GM23338 (cell line): Measurements from ENCODE around the gene TMEM101. TPM values are rescaled to one million over a fixed set of nuclear protein-coding genes. Genes with fewer than 3 reads are reported as not detected.

Experiments
- ATAC-seq: fragments of 200-7000 bp; cut with Tn5 transposase; 3 replicates; pipeline ENCODE4 v1.9.1; 2020
- DNase-seq: peaks from one replicate; pipeline ENCODE4 v3.0.0-alpha.2; 2015; ENCODE audit warnings: low spot score
- H2AFZ ChIP-seq: fragments of 200-600 bp; sonication (generic); 2 replicates; pipeline ENCODE4 v1.8.0; 2016; ENCODE audit warnings: antibody characterized with exemption, mild to moderate bottlenecking, moderate library complexity
- H3F3A ChIP-seq: fragments of 200-600 bp; sonication (generic); replicated peaks from 2 replicates; pipeline ENCODE4 v1.8.0; 2017; ENCODE audit warnings: antibody characterized with exemption, mixed run types, low read depth
- H3K27ac ChIP-seq: fragments of 200-600 bp; sonication (generic); 2 replicates; pipeline ENCODE4 v1.6.1; 2016; ENCODE audit warnings: low read depth
- H3K27me3 ChIP-seq: fragments of 200-600 bp; sonication (generic); 2 replicates; pipeline ENCODE4 v1.8.0; 2016; ENCODE audit warnings: mild to moderate bottlenecking, mixed run types, moderate library complexity; ENCODE audit not compliant: insufficient read depth
- H3K36me3 ChIP-seq: fragments of 200-600 bp; sonication (generic); 2 replicates; pipeline ENCODE4 v1.8.0; 2016; ENCODE audit warnings: mild to moderate bottlenecking; ENCODE audit not compliant: insufficient read depth
- H3K4me1 ChIP-seq: fragments of 200-600 bp; sonication (generic); 2 replicates; pipeline ENCODE4 v1.8.0; 2016; ENCODE audit warnings: mild to moderate bottlenecking, moderate library complexity; ENCODE audit not compliant: insufficient read depth
- H3K4me2 ChIP-seq: fragments of 200-600 bp; sonication (generic); 2 replicates; pipeline ENCODE4 v1.7.1; 2017; ENCODE audit warnings: mixed run types
- H3K4me3 ChIP-seq: fragments of 200-600 bp; sonication (generic); 2 replicates; pipeline ENCODE4 v1.6.1; 2016; ENCODE audit warnings: mixed run types
- H3K79me2 ChIP-seq: fragments of 200-600 bp; sonication (generic); replicated peaks from 2 replicates; pipeline ENCODE4 v1.8.0; 2017; ENCODE audit warnings: mild to moderate bottlenecking; ENCODE audit not compliant: insufficient read depth
- H3K9me2 ChIP-seq: fragments of 200-600 bp; sonication (generic); 2 replicates; pipeline ENCODE4 v1.8.0; 2017; ENCODE audit not compliant: insufficient read depth
- H4K20me1 ChIP-seq: fragments of 200-600 bp; sonication (generic); replicated peaks from 2 replicates; pipeline ENCODE4 v1.8.0; 2017; ENCODE audit warnings: mild to moderate bottlenecking; ENCODE audit not compliant: insufficient read depth
- H3K27ac Mint-ChIP-seq: 2 replicates; pipeline ENCODE4 v1.8.0; 2020; ENCODE audit warnings: inconsistent platforms, mild to moderate bottlenecking, moderate library complexity, mixed read lengths
- H3K27me3 Mint-ChIP-seq: 3 replicates; pipeline ENCODE4 v1.8.0; 2022; ENCODE audit warnings: low read depth, mild to moderate bottlenecking, moderate library complexity, mixed read lengths, inconsistent platforms; ENCODE audit not compliant: insufficient read depth, poor library complexity
- H3K36me3 Mint-ChIP-seq: 3 replicates; pipeline ENCODE4 v1.8.0; 2021; ENCODE audit warnings: low read depth, mild to moderate bottlenecking, inconsistent platforms, moderate library complexity, mixed read lengths
- H3K4me1 Mint-ChIP-seq: 3 replicates; pipeline ENCODE4 v1.8.0; 2020; ENCODE audit warnings: mild to moderate bottlenecking, inconsistent platforms, mixed read lengths
- H3K4me3 Mint-ChIP-seq: 3 replicates; pipeline ENCODE4 v1.8.0; 2021; ENCODE audit warnings: moderate library complexity, mild to moderate bottlenecking, inconsistent platforms, mixed read lengths
- H3K9me3 Mint-ChIP-seq: 3 replicates; pipeline ENCODE4 v1.8.0; 2020; ENCODE audit warnings: moderate library complexity, mild to moderate bottlenecking, inconsistent platforms, mixed read lengths
- JUNB ChIP-seq: IDR thresholded peaks from one replicate; pipeline ENCODE4 v1.6.1; 2016; ENCODE audit warnings: antibody characterized with exemption; ENCODE audit not compliant: unreplicated experiment
- NANOG ChIP-seq: IDR thresholded peaks from 2 replicates; pipeline ENCODE4 v1.6.1; 2016; ENCODE audit warnings: antibody characterized with exemption, borderline replicate concordance
- STAT1 ChIP-seq: IDR thresholded peaks from one replicate; pipeline ENCODE4 v1.6.1; 2016; ENCODE audit warnings: antibody characterized with exemption; ENCODE audit not compliant: unreplicated experiment
- ZNF114 ChIP-seq: fragments of 250-450 bp; sonication (Bioruptor Pico); IDR thresholded peaks from 2 replicates; pipeline ENCODE4 v1.5.0; 2020; ENCODE audit warnings: mild to moderate bottlenecking, moderate library complexity
- ZNF331 ChIP-seq: fragments of 250-450 bp; sonication (Bioruptor Pico); IDR thresholded peaks from 2 replicates; pipeline ENCODE4 v1.5.0; 2020; ENCODE audit warnings: low read depth, mild to moderate bottlenecking, moderate library complexity
- polyA plus RNA-seq: library from polyadenylated mRNA; unstranded; fragments of >200 nt; fragmentation: Nextera tagmentation; extraction: Ambion mirVana; gene quantifications from 2 replicates; pipeline ENCODE4 v1.2.1, GENCODE V29; 2016
- total RNA-seq: library from RNA; depleted of rRNA; stranded (reverse); fragments of >200 nt; shearing (Covaris generic); gene quantifications from 2 replicates; pipeline ENCODE4 v1.2.3, GENCODE V29; 2014
- TF ChIP-seq, protein P1 (sequence below): fragments of 250-450 bp; sonication (Bioruptor Pico); IDR thresholded peaks from 2 replicates; pipeline ENCODE4 v1.5.0; 2020; ENCODE audit warnings: mild to moderate bottlenecking, moderate library complexity
- TF ChIP-seq, protein P2 (sequence below): IDR thresholded peaks from one replicate; pipeline ENCODE4 v1.6.1; 2018; ENCODE audit warnings: antibody characterized with exemption; ENCODE audit not compliant: unreplicated experiment

TMEM101 gene
- total and polyA plus RNA-seq, 2 experiments from 2014 or later: 15.9 to 31.6 TPM

DNA sequence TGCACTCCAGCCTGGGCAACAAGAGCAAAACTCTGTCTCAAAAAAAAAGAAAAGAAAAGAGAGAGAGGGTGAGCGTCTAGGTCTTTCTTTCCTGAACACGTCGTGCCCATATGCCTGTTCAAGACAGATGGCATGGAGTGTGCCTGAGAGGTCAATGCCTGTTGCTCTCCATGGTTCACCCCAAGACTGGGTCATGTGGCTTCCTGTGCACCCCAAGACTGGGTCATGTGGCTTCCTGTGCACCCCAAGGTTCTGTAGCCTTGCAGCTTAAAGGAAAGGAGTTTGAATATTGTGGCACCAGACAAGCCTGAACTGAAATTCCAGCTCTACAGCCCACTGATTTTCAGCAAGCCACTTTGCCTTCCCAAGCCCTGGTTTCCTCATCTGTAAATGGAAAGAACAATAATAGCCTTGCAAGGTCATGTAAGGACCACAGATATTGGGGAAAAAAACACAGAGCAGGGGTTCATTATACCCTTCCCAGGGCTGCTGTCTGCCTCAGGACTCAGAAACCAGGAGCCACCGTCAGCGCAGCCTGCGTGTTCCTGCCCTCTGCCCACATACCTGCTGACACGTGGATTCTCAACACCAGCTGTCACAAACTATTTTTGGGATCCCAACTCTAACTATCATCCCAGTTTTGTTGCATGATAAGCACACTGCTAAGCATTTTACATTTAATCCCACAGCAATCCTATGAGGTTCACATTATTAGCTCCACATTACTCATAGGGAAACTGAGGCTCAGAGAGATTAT lies 28.4 kb downstream of the TMEM101 start:
- no peak overlapping the region for H3K4me2 ChIP-seq
- H3K27me3 Mint-ChIP-seq: peaks cover 20% of the 10 kb centered on the region
- H3K4me3 ChIP-seq: no peak overlapping the region
- H3K27ac ChIP-seq: no peak overlapping the region
- H4K20me1 ChIP-seq: no peaks in the 10 kb centered on the region
- no peaks in the 10 kb centered on the region for H3K36me3 Mint-ChIP-seq
- DNase-seq (no peak), ATAC-seq (no peak)
- H3F3A ChIP-seq: 0 out of 2 replicates have a peak, but pooled peaks cover 3% of the 10 kb centered on the region
- H3K27ac Mint-ChIP-seq: no peak overlapping the region
- TF ChIP-seq, protein P1, sequence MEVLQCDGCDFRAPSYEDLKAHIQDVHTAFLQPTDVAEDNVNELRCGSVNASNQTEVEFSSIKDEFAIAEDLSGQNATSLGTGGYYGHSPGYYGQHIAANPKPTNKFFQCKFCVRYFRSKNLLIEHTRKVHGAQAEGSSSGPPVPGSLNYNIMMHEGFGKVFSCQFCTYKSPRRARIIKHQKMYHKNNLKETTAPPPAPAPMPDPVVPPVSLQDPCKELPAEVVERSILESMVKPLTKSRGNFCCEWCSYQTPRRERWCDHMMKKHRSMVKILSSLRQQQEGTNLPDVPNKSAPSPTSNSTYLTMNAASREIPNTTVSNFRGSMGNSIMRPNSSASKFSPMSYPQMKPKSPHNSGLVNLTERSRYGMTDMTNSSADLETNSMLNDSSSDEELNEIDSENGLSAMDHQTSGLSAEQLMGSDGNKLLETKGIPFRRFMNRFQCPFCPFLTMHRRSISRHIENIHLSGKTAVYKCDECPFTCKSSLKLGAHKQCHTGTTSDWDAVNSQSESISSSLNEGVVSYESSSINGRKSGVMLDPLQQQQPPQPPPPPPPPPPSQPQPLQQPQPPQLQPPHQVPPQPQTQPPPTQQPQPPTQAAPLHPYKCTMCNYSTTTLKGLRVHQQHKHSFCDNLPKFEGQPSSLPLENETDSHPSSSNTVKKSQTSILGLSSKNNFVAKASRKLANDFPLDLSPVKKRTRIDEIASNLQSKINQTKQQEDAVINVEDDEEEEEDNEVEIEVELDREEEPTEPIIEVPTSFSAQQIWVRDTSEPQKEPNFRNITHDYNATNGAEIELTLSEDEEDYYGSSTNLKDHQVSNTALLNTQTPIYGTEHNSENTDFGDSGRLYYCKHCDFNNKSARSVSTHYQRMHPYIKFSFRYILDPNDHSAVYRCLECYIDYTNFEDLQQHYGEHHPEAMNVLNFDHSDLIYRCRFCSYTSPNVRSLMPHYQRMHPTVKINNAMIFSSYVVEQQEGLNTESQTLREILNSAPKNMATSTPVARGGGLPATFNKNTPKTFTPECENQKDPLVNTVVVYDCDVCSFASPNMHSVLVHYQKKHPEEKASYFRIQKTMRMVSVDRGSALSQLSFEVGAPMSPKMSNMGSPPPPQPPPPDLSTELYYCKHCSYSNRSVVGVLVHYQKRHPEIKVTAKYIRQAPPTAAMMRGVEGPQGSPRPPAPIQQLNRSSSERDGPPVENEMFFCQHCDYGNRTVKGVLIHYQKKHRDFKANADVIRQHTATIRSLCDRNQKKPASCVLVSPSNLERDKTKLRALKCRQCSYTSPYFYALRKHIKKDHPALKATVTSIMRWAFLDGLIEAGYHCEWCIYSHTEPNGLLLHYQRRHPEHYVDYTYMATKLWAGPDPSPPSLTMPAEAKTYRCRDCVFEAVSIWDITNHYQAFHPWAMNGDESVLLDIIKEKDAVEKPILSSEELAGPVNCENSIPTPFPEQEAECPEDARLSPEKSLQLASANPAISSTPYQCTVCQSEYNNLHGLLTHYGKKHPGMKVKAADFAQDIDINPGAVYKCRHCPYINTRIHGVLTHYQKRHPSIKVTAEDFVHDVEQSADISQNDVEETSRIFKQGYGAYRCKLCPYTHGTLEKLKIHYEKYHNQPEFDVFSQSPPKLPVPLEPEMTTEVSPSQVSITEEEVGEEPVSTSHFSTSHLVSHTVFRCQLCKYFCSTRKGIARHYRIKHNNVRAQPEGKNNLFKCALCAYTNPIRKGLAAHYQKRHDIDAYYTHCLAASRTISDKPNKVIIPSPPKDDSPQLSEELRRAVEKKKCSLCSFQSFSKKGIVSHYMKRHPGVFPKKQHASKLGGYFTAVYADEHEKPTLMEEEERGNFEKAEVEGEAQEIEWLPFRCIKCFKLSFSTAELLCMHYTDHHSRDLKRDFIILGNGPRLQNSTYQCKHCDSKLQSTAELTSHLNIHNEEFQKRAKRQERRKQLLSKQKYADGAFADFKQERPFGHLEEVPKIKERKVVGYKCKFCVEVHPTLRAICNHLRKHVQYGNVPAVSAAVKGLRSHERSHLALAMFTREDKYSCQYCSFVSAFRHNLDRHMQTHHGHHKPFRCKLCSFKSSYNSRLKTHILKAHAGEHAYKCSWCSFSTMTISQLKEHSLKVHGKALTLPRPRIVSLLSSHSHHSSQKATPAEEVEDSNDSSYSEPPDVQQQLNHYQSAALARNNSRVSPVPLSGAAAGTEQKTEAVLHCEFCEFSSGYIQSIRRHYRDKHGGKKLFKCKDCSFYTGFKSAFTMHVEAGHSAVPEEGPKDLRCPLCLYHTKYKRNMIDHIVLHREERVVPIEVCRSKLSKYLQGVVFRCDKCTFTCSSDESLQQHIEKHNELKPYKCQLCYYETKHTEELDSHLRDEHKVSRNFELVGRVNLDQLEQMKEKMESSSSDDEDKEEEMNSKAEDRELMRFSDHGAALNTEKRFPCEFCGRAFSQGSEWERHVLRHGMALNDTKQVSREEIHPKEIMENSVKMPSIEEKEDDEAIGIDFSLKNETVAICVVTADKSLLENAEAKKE (CRISPR knock-in tag): no peak
- TF ChIP-seq JUNB (no peak), ZNF331 (CRISPR knock-in tag) (no peak), ZNF114 (CRISPR knock-in tag) (no peak), STAT1 (no peak), NANOG (no peak)
- TF ChIP-seq, protein P2, sequence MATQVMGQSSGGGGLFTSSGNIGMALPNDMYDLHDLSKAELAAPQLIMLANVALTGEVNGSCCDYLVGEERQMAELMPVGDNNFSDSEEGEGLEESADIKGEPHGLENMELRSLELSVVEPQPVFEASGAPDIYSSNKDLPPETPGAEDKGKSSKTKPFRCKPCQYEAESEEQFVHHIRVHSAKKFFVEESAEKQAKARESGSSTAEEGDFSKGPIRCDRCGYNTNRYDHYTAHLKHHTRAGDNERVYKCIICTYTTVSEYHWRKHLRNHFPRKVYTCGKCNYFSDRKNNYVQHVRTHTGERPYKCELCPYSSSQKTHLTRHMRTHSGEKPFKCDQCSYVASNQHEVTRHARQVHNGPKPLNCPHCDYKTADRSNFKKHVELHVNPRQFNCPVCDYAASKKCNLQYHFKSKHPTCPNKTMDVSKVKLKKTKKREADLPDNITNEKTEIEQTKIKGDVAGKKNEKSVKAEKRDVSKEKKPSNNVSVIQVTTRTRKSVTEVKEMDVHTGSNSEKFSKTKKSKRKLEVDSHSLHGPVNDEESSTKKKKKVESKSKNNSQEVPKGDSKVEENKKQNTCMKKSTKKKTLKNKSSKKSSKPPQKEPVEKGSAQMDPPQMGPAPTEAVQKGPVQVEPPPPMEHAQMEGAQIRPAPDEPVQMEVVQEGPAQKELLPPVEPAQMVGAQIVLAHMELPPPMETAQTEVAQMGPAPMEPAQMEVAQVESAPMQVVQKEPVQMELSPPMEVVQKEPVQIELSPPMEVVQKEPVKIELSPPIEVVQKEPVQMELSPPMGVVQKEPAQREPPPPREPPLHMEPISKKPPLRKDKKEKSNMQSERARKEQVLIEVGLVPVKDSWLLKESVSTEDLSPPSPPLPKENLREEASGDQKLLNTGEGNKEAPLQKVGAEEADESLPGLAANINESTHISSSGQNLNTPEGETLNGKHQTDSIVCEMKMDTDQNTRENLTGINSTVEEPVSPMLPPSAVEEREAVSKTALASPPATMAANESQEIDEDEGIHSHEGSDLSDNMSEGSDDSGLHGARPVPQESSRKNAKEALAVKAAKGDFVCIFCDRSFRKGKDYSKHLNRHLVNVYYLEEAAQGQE: no peak
- H3K4me3 Mint-ChIP-seq: no peak overlapping the region
- peaks cover 8% of the 10 kb centered on the region; the same call in 1 of the 2 replicates for H3K4me1 ChIP-seq
- peaks cover 12% of the 10 kb centered on the region; the same call in 2 of the 3 replicates for H3K4me1 Mint-ChIP-seq
- H3K36me3 ChIP-seq: no peaks in the 10 kb centered on the region
- no peaks in the 10 kb centered on the region for H3K9me2 ChIP-seq
- no peak overlapping the region for H2AFZ ChIP-seq
- peaks cover 37% of the 10 kb centered on the region for H3K27me3 ChIP-seq
- no peaks in the 10 kb centered on the region for H3K9me3 Mint-ChIP-seq
- H3K79me2 ChIP-seq: no peaks in the 10 kb centered on the region
